Measurements from ENCODE around the gene SCRN2.
A peak's percentile ranks its signal among the peaks of the same experiment; 100 is the strongest.

Gene SCRN2

DNA sequence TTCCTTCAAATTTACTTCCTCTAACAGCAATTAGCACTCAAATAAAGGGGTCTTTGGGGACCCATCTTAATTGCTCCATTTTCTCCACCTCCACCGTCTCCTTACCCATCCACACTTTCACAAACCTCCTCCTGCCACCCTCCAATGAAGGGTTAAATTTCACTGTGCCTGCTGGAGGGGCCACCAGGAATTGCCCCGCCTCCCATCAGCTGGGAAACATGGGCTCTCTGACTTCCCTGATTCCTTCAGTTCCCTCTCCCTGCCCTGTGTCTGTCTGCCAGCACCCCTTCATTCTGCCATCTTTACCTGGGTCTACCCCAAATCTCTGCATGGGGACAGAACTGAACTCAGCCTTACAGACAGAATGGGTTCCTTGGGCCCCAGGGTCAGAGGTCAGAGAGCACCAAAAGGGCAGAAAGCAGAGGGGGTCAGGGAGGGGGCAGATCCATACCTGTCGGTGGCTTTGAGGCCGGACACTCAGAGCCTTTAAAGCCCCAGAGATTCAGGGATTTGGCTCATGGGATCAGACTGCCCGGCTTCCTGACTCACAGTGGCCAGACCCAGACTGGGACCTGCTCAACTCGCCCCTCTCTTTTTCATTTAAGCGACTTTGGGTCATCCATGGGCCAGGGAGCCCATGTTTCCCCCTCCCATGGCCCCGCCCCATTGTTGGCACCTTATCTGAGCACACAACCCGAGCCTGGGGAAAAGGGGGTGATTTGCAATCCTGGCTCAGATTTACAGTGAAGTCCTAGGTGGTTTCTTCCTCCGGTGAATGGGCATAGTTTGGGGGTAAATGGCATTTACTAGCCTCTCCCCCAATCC lies 37.3 kb upstream of the SCRN2 start:
- TF ChIP-seq, protein P1, sequence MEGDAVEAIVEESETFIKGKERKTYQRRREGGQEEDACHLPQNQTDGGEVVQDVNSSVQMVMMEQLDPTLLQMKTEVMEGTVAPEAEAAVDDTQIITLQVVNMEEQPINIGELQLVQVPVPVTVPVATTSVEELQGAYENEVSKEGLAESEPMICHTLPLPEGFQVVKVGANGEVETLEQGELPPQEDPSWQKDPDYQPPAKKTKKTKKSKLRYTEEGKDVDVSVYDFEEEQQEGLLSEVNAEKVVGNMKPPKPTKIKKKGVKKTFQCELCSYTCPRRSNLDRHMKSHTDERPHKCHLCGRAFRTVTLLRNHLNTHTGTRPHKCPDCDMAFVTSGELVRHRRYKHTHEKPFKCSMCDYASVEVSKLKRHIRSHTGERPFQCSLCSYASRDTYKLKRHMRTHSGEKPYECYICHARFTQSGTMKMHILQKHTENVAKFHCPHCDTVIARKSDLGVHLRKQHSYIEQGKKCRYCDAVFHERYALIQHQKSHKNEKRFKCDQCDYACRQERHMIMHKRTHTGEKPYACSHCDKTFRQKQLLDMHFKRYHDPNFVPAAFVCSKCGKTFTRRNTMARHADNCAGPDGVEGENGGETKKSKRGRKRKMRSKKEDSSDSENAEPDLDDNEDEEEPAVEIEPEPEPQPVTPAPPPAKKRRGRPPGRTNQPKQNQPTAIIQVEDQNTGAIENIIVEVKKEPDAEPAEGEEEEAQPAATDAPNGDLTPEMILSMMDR (IDR thresholded peaks at IDR 0.05): no peak
- Histone ChIP-seq H3K27ac (no peak overlapping the region), H3K4me1 (ENCODE audit: control insufficient read depth in 1 of 2, insufficient read depth in 1 of 2, low read depth in 1 of 2, low read length in 1 of 2) (peaks cover 0 to 7% of the 10 kb centered on the region in 2 experiments), H3K9me3 (no peaks in the 10 kb centered on the region), H3K27me3 (peaks cover 55% of the 10 kb centered on the region), H3K36me3 (no peaks in the 10 kb centered on the region), H3K4me3 (ENCODE audit: low read depth in 1 of 2, low read length in 1 of 2) (no peak overlapping the region)

DNA sequence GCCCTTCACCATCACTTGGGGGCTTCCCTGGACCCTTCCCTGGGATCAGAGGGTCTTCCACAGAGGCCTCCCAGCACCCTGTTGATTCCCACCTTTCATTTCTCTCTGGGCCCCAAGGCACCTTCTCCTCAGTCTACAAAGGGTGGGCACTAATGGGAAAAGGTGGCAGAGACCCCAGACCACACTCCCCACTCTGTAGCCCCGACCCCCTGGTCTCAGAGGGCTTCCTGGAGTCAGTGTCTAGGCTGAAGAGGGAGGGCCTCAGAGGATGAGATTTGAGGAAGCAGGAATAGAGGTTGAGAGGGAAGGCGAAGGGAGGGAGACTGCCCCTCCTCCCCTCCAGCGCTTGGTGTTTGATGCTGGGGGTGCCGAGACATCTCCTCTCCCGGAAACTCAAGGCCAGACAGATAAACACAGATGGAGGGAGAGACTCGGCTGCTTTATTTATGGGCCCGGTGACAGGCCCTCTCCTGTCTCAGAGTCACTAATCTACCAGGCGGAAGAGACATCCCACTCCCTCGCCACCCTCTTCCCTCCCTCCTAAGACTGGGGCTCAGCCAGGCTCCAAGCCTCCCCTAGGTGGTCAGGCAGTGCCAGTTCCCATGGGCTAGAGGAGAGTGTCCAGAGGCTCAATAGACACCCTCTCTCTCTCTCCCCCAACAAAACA lies 36.4 kb upstream of the SCRN2 start:
- H3K27ac ChIP-seq: no peak overlapping the region
- peaks cover 64% of the 10 kb centered on the region for H3K27me3 ChIP-seq
- no peak overlapping the region for H3K4me3 ChIP-seq (ENCODE audit: low read depth in 1 of 2, low read length in 1 of 2)
- TF ChIP-seq, protein P1 (IDR thresholded peaks at IDR 0.05): no peak
- H3K4me1 ChIP-seq (ENCODE audit: control insufficient read depth in 1 of 2, insufficient read depth in 1 of 2, low read depth in 1 of 2, low read length in 1 of 2): peaks cover 0 to 7% of the 10 kb centered on the region in 2 experiments
- no peaks in the 10 kb centered on the region for H3K36me3 ChIP-seq
- no peaks in the 10 kb centered on the region for H3K9me3 ChIP-seq

DNA sequence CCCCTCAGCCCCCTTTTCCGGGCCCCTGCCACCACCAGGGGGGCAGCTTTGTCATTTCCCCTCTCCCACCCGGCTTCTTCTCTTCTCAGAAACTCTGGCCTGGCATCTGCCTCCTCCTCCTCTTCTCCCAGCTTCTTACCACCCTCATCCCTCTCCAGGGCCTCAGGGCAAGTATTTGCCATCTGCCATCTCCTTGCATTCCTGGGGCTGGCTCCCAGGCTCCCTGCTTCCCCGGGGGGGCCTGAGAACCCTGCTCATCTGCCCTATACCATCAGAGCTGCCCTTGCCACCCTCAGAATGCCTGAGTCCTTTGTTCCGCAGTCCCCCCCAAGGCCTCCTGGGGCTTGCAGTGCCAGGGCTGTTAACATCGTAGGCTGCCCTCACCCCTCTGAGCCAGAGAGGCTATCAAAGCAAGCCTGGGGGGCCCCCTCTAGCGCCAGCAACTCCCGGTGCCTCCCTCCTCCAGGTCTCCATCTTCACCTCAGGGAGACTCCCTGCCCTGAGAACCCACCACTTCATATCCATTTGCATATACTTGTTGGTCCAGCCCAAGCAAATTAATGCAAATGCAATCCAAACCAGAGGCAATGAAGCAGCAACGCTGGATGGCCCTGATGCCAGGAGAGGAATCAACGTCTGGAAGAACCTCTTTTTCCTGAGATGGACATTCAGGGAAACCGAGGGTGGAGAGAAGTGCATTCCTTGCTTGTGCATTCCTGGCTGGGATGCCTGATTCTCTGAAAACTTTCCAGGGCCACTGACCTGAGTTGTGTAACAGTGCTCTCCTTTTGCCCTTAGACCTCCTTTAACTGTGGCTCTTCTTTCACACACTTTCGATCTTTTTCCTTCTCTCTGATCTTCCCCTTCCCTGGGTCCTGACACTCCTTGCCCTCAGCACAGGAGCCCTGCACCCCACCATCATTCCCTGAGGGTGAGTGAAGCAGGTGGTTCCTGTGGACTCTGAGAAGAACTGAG lies 34.2 kb upstream of the SCRN2 start:
- H3K36me3 ChIP-seq: no peaks in the 10 kb centered on the region
- TF ChIP-seq, protein P1 (IDR thresholded peaks at IDR 0.05): no peak
- H3K27me3 ChIP-seq: peaks cover 79% of the 10 kb centered on the region
- no peak overlapping the region for H3K27ac ChIP-seq
- no peaks in the 10 kb centered on the region for H3K9me3 ChIP-seq
- no peaks in the 10 kb centered on the region for H3K4me1 ChIP-seq (ENCODE audit: control insufficient read depth in 1 of 2, insufficient read depth in 1 of 2, low read depth in 1 of 2, low read length in 1 of 2)
- no peak overlapping the region for H3K4me3 ChIP-seq (ENCODE audit: low read depth in 1 of 2, low read length in 1 of 2)

DNA sequence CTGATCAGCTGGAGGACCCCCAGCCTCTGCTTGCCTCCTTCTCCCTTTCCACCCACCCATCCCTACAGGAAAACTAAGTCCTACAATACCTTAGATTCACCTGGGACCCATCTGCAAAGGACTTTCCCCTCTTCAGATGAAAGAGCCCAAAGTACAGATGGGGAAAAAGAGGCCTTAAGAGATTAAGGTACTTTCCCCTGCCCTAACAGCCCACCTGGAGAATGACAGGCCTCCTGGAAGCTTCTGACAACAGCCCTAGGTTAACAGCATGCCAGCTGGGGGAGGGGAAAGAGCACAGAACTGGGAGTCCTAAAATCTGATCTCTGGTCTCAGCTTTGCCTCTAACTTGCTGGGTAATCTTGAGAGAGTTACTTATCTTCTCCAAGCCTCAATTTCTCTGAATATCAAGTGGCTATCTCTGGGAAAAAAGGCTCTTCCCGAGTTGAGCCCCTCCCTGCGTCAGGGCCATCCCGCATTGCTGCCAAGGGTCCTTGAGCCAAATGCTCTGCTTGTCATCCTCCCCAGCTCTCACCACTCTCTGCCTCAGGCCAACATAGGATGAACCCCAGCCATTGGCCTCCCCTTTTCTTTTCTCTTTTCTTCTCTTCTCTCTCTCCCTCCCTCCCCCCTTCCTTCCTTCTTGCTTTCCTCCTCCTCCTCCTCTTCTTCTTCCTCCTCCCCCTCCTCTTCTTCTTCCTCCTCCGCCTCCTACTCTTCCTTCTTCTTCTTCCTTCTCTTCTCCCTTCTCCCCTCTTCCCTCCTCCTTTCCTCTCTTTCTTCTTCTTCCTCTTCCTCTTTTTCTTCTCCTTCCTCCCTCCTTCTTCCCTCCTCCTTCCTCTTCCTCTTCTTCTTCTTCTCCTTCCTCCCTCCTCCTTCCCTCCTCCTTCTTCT lies 32.4 kb upstream of the SCRN2 start:
- Histone ChIP-seq H3K4me1 (ENCODE audit: control insufficient read depth in 1 of 2, insufficient read depth in 1 of 2, low read depth in 1 of 2, low read length in 1 of 2) (no peaks in the 10 kb centered on the region), H3K36me3 (no peaks in the 10 kb centered on the region), H3K27me3 (peaks cover 83% of the 10 kb centered on the region), H3K27ac (peak overlapping the region; percentile 37), H3K4me3 (ENCODE audit: low read depth in 1 of 2, low read length in 1 of 2) (no peak overlapping the region), H3K9me3 (no peaks in the 10 kb centered on the region)
- TF ChIP-seq, protein P1 (IDR thresholded peaks at IDR 0.05): no peak
